GM20431 (cell line): ENCODE measurements around the gene CRISP3.
"Not testable (repeated sequence)": the region's sequence is repeated elsewhere in the genome, so short reads cannot be mapped to it uniquely, and the experiment has no call there.

Experiments
- in situ Hi-C: fragments of 300-500 bp; cut with MseI, MboI; formaldehyde crosslinking; loops from one replicate; pipeline ENCODE4 v1.15.0; 2020; ENCODE audit warnings: low sequenced_read_pairs; ENCODE audit not compliant: unreplicated experiment

The CRISP3 gene, protein sequence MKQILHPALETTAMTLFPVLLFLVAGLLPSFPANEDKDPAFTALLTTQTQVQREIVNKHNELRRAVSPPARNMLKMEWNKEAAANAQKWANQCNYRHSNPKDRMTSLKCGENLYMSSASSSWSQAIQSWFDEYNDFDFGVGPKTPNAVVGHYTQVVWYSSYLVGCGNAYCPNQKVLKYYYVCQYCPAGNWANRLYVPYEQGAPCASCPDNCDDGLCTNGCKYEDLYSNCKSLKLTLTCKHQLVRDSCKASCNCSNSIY

DNA sequence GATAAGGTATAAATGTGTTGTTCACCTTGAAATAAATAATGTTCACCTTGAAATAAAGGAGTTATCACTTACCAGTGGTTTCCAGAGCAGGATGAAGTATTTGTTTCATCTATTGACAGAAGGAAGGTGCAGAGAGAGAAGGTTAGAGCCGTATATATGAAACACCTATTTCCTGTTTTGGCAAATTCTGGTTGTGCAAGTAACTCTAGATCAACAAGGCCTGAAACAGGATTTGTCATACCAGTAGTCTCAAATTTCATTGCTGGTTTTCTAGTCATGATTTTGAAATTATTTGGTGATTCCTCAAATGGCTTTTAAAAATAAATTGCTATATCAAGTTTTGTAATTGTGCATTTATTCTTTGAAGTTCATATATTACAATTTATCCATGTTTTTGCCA, at the start of gene CRISP3:
Gene CRISP3, minus strand, starts transcription at position 130 of the 400 bp plus-strand sequence. Its CDS starts 21 bp downstream, at position 109.
- in situ Hi-C loops, result no loop called here

DNA sequence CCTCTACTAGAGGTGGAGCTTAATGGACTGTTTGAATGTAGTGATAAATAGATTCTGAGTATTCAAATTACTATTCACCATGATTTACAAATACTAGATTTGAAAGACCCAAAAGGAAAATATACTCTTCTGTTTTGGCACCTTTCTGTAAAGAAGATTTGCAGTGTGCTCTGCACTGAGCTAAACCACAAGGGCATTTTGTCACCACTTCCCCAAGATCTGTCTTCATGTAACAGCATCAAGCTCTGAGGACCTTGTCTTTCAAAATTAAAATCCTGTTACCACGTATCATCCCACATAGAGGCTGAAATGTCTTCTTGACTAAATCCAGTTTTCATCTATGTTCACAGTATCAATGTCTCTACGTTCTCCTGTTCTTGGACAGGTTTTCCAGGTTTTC, 46.2 kb upstream of the CRISP3 start:
- in situ Hi-C loops, result no loop called here

DNA sequence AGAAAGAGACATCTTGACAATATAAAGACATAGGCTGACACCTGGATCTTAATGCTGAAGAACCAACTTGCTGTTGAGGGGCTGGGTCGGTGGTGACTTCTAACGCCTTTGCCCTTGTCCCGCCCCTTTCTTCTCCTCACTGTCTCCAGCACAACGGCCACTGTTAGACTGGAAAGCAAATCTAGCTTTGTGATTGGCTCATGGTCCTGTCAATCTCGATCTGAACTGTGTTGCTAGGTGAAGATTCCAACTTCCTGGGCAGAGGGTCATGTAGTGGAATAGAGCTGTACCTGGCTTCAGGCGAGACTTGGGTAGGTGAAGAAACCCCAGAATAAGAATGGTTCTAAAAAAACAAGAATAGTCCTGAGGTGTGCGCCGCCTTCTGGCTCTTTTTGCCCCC, 43.0 kb upstream of the CRISP3 start, which contains the start of gene PGK2:
Gene PGK2, minus strand, starts transcription at position 110 of the 400 bp plus-strand sequence. Its CDS starts 98 bp downstream, at position 12.
- in situ Hi-C loops, result no loop called here

DNA sequence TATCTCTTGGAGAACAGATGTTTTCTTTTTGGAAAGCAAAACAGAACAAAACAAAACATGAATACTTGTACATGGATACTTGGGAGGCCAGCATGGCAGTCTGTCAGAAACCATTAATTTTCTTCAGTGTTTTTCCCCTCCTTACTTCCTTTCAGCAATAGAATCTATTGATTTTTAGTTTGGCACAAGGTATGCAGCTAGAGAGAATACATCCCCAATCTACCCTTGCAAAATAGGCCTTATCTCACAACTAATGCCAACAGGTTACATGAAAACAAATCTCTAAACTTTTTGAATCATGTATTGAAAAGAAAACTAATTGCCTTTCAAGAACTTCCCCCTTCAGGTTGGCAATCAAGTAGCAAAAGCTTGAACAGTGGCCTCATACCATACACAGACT, 40.1 kb upstream of the CRISP3 start:
- in situ Hi-C loops, result no loop called here

DNA sequence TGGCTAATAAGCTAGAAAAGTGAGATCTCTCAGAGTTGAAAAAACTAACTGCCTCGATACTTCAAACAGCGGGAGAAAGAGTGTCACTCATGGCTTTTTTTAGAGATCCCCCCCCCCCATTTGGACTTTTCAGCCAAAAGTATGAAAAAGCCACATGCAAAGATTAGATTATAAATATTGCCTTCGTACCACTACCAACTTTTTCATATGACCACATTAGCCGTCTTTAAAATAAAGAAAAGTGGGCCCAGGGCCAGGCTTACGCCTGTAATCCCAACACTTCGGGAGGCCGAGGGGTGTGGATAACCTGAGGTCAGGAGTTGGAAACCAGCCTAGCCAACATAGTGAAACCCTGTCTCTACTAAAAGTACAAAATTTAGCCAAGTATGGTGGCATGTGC, 38.5 kb upstream of the CRISP3 start:
- in situ Hi-C loops, result no loop called here

DNA sequence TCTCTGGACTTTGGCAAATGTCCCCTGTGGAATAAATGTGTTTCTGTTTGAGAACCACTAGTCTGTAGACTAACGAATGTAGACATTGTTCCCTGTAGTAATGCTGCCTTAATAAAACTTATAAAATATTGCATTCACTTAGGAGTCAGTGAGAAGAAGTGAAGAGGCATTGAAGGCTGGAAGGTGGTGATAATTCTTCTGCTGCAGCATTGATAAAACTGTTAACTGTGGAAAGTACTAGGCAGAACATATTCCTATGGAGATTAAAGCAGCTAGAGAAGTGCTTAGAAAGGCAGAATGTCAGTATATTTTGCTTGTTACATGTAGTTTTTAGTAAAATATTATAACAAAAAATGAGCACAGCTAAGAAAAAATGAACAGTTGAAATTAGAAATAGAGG, 38.1 kb upstream of the CRISP3 start:
- in situ Hi-C loops, result no loop called here

DNA sequence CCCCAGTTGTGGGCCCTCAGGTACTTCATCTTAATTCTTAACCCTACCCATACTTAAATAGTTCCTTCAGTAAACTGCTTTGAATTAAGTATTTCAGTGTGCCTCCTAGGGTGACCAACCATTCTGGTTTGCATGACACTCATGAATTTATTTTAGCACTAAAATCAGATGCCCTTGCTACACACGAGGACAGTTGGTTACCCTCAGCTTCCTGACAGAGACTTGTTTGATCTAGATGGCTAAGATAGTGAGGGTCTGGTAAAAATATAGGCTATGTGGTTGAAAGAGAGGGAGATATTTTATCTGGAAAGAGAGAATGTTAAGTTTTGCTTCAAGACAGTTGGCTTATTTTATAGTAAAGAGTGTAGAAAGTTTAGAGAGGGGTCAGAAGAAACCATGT, 32.3 kb upstream of the CRISP3 start:
- in situ Hi-C loops, result no loop called here

DNA sequence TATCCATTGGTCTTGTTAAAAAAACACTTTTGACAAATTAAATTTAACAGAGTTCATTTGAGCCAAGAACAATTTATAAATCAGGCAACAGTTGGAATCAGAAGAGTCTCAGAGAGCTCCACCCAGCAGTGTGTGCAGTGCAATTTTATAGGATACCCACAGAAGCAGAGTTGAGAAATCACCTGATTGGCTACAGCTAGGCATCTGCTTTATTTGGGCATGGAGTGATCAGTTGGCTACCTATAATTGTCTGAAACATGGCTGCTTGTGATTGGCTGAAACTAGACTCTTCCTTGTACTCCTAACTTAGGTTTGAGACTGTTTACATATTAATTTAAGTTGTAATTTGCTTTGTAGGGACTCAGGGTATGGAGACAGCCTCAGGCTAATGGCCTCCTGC, 30.9 kb upstream of the CRISP3 start:
- in situ Hi-C loops, result no loop called here

DNA sequence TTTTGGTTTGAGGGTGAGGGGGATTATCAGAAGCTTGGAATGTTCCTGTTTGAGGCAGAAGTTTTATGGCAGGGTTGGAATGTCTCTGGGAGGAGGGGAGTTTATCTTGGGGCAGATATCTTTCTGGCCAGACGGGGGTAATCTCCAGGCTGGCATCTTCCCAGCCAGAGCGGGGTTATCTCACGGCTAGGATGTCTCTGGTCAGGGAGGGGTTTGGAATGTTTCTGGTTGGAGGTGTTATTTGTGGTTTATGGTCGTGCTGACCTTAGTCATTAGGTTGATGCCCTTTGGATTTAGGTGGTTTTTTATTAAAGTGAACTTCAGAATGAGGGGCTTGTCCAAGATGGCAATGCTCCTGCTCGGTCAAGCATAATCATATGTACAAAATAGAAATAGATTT, 28.1 kb upstream of the CRISP3 start:
- in situ Hi-C loops, result no loop called here

DNA sequence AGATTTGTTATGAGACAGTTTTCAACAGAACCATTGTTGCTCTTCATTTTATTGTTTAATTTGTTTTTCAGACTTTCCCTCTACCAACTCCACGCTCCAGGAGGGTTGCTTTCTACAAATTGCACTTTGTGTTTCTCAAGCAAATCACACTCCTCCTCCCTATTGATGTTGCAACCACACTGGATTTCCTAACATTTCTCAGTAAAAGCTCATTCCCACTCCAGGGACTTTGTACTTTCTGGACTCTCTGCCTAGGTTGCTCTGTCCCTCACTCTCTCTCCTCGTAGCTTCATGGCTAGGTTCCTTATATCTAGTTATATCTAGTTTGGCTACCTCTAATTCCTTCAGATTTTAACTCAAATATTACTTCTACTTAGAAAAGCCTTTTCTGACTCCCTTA, 22.6 kb upstream of the CRISP3 start:
- in situ Hi-C loops, result no loop called here

DNA sequence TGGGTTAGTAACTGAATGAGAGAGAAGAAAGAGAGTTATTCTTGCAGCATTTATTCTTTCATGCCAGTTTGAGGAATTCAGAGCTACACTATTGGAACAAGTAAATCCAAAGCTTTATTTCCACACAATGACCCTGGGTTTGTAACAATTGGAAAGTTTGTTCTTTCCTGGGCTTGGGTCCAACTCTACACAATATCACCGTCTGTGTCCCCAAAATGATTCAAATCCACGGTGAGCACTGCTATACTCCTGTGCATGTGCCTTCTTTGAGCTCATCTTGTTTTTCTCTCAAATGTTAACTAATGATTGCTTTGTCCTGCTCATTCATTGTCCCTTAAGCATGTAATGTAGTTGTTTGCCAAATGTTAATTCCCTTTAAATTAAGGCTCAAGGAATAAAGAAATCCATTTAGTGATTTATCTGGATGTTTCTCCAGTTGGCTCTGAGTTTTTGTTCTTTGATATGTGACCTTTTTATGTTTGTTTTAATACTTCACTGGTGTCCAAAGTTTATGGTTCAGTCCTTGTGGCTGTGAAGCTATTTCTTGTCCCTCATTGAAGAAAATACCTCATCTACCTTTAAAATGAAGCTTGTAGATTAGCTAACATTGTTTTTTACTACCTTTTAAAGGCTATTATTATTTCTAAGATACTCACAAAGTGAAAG, 20.5 kb upstream of the CRISP3 start:
- in situ Hi-C loops, result no loop called here

DNA sequence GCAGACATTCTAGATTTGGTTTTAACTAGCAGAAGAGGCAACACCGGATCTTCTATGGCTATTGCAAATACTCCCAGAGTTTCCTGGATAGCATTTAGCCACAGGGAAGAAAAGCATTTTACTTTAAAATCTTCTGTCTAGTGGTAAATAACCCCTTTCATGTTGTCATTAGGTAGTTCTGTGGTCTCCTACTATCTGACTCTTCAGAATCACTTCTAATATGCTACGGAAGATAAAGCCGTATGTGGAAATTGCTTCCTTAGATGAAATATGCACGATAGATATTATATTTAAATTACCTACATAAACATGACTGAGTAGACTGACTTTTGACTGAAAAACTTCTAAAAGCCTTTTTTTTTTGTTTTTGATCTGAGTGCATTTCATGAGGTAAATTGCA, 759 bp downstream of the CRISP3 start:
- in situ Hi-C loops, result no loop called here

DNA sequence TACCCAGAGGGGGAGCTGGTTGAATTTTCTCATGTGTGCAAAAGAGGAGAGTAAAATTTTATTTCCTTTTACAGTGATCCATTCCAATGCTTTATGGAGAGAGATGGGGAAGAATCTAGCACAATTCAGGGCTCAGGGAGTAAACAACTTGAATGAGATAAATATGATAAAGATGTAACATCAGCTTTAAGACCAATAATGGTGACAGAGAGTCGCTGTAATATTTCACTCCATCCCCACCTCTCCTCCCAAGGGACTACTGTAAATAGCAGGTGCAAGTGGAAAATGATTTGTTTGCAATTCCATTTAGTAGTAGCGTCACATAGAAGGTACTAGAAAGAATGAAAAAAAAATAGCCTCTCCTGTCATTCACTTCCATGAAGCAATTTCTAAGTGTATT, 4.8 kb downstream of the CRISP3 start:
- in situ Hi-C loops, result no loop called here

DNA sequence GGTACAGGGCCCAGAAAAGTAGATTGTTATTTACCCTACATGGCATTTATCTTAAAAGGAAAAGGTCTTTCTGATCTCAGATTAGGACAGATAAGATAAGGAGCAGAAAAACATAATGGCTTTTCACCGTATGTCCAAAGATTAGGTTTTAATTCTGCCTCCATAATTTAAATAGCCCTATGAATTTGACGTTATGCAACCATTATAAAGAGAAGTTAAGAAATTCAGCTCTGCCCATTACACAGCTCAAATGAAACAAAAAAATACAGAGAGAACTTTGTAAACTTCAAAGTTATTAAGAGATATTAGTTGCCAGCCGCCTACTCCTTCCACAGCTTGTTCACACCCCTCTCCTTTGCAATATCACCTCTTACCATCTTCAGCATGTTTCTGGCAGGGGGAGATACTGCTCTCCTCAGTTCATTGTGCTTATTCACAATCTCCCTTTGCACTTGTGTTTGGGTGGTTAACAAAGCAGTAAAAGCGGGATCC, 8.1 kb downstream of the CRISP3 start:
- in situ Hi-C loops, result no loop called here

DNA sequence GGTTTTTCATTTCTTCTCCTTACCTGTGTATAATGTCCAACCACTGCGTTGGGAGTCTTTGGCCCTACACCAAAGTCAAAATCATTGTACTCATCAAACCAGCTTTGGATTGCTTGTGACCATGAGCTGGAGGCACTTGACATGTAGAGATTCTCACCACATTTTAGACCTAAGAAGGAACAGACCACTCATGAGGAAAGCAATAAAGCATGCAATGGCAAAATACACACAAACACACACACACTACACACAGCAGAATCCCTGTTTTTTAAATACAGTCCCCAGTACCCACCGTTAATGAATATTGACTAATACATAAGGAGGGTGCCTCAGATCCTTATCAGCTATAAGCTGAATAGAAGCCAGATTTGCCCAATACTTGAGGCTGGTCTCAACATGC, 10.5 kb downstream of the CRISP3 start:
- in situ Hi-C loops, result no loop called here

DNA sequence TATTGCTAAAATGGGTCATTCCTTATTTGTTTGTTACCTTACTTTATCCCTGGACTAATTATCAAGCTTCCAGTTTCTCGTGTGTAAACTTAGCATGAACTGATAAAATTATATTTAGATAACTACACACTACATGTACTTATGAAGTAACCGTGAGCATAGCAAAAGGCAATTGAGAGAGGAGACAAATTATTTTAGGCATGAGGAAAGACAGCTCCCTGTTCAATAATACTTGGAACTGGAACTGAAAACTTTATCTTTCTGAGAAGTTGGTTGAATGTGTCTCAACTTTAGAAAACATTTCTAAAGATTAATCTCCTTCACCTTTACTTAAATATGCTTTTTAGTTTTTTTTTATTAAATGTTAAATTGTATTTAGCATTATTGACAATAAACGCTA, 11.4 kb downstream of the CRISP3 start:
- in situ Hi-C loops, result no loop called here

DNA sequence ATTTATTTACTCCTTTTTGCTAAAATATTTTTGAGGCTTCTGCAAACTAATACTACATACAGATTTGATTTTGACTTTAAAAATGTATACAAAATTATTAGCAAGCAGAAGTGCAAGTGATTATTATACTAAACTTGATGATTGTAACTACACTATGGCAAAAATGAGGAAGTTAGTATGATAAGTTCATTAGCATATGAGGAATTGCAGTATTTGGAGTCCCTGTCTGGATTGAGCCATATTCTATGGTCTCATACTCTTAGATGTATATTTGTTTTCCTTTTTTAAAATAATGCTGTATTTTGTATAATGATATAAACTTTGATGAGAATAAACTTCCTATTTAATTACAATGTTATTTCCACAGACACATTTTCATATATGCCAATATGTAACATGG, 13.9 kb downstream of the CRISP3 start:
- in situ Hi-C loops, result no loop called here

DNA sequence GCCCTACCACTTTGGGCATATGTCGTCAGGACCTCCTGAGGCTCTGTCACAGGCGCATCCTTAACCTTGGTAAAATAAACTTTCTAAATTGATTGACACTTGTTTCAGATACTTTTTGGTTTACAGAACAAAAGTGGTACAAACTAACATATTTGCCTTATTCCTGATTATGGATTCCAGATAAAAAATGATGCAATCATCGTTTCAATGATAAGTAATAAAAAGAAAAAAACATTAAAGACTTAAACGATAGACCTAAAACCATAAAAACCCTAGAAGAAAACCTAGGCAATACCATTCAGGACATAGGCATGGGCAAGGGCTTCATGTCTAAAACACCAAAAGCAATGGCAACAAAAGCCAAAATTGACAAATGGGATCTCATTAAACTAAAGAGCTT, 20.3 kb downstream of the CRISP3 start:
- in situ Hi-C loops, result not testable (repeated sequence)

DNA sequence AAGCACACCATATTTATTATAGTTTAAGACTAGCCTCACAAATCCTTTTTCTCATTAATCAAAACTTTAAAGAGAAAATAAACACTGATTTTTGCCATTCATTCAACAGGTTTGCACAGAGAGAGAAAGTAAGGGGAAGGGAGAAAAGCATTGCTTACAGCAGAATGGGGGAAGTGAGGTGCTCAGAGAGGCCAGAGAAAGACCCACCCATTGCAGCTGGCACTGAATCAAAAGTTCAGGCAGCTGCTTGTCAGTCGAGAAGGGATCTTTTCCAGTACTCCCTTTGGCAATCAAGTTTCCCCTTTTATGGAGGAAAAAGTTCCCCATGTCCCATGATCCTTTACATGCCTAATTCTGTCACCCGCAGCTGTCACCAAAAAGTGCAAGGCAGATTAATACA, 22.9 kb downstream of the CRISP3 start:
- in situ Hi-C loops, result no loop called here

DNA sequence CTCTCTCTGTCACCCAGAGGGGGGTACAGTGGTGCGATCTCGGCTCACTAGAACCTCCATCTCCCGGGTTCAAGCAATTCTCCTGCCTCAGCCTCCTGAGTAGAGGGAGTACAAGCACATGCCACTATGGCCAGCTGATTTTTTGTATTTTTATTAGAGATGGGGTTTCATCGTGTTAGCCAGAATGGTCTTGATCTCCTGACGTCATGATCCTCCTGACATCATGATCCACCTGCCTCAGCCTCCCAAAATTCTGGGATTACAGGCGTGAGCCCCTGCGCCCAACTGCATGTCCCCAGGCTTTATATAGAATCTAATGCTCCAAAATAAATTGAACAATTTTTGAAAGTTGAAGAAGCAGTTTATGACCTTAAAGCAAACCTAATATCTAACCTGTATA, 23.8 kb downstream of the CRISP3 start:
- in situ Hi-C loops, result no loop called here

DNA sequence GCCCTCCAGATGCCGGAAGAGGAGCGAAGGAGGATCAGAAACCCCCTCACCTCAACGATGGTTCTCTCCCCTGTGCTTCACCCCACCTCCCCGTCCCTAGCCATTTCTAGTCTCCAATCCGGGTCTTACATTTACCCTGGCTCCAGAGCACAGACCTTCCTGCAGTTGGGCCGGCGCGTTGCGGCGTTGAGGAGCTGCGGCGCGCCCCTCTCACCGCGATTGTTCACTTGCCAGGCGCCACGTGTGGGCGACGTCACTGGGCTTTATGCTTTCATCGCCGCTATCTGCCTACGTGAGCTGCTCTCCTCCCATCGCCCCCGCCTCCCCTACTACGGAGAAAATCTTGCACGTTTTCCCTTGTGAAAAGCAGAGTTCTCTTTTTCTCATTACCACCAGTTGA, 30.8 kb downstream of the CRISP3 start, which contains the start of gene CRISP2:
Gene CRISP2, minus strand, starts transcription at position 198 of the 400 bp plus-strand sequence. CDS start 4,347 bp downstream, outside the sequence.
- in situ Hi-C loops, result no loop called here

DNA sequence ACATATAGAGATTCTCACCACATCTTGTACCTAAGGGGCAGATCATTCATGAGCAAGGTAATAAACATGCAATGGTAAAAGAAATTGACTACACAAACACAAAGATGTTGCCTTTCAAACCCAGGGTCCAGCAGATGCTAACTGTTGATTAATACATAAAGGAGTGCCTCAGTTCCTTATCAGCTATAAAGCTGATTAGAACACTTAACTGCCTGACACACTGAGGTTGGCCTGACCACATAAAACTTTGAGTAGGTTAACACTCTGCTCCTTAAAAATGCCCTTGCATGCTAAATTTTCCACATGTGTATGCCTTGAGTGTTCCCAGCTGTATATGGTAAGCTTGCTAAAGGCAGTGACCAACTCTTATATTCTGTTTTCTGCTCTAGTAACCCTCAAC, 45.7 kb downstream of the CRISP3 start:
- in situ Hi-C loops, result no loop called here
